ENCODE results near the gene MRAP2.

Gene MRAP2

GRCh38 chr6:84137989-84138575 lies 104.5 kb downstream of the MRAP2 start:
- DNase-seq, result no peak

GRCh38 chr6:84139311-84139710 lies 105.7 kb downstream of the MRAP2 start:
- DNase-seq, result no peak

All from NCI-H1694 (cell line).